Right hindlimb (tissue), 1 donor: Measurements from ENCODE around the gene EQTN.

Experiments used
- DNase-seq: peaks from one replicate; pipeline ENCODE4 v3.0.0-alpha.2; 2018

Gene EQTN

GRCh38 chr9:27297050-27297449 is at the start of gene EQTN:
Gene EQTN, minus strand, starts transcription at chr9:27297150. Its CDS starts 95 bp downstream, at chr9:27297055.
- no peak for DNase-seq

DNA sequence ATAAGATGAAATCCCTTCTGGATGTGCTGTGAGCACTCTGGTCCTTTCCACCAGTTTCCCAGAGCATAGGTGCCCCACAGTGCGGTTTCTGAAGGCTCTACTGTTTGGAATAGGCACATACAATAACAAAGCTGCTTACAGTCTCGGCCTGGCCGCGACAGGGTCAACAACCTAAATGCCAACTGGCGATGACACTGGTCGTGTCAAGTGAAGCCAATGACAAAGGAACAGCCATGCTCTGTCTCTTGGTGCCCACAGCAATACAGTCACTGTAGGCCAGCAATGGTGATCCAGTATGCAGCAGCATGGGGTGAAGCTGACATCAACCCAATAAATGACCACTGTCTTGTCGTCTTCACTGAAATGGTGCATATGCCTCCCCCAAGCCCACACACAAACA is 47.8 kb upstream of the EQTN start:
- no peak for DNase-seq

DNA sequence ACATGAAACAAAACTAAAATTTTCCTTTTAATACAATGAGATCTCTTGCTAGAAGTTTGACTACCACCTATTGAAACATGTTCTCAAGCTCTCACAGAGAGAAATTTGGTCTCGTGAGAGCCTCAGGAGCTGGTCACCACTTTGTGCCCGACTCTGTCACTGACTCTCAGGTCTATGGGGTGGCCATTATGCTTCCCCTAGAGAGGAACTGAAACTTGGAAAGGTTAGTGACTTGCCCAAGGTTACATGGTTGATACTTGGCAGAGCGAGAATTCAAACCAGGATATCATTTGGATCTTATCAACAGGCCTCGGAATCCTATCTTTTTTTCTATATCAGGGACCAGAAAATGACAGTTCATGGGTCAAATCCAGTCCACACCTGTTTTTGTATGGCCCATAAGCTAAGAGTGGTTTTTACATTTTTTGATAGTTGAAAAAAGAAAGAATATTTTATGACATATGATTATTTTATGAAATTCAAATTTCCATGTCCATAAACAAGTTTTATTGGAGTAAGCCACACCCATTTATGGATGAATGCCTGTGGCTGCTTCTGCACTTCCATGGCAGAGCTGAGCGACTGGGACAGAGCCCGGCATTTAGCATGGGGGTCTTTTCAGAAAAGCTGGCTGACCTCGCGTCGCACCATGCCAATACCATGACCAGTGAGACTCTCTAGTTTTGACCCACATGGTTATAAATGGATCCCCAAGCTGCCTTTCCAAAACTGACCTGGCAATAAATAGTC is 44.8 kb upstream of the EQTN start:
- DNase-seq = no peak

- DNase-seq = no peak
These were observed 44.1 kb upstream of the EQTN start for GRCh38 chr9:27340961-27341511.

DNA sequence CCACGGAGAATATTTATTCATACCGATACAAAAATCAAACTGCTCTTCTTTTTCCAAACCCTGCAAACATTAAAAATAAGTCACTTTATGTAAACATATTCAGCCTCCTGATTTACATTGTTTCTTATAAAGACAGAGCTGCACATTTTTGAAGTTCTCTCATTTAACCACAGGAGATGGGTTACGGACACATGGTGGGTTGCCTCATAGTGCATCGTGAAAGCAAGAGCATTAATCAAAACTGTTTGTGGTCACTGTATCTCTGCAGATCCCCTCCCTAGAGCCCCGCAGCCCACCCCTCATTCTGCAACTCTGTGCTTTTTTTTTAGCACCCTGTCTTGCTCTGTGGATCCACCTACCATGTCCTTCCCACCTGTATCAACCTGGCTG is 43.3 kb upstream of the EQTN start:
- no peak for DNase-seq

DNA sequence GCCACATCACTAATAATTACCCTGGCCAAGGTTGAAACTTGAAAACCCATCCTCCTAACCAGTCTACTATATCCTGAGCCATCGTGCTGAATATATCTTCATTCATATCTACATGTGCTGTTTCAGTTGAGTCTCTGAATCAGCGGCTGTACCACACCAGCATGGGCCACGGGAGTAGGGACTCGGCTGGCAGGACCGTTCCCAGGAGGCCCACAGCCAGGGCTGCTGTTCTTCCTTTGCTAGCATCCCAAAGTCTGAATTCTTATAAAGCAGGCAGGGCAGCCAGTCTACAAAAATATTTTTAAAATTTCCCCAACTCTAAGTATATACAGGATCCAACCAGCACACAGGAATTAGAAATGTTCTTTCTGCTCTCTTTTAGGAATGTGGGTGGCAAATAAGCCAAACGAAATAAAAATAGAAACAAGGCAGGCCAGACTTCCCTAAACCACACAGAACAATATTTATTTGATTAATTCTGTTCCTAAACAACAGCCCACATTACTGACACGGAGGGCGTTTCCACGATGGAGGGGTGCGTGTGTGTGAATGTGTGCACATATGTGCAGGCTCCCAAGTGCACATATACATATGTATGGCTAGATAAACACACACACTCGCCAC is 42.8 kb upstream of the EQTN start:
- no peak for DNase-seq

DNA sequence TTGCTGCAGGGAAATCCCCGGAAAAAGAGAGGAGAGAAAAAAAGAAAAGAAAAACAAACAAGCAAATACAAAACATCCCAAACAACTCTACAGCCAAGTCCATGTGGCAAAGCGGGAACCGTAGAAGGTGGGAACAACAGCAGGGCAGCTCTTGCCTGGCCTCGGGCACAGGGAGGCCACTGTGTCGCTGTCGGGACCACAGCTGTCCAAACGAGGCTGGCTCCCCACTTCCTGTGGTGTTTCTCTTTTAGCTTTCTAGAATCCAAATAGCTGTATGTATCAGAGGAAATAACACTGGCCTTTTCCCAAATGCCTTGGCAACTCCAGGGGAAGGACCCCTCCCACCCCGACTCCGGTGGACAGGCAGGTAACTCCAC is 41.6 kb upstream of the EQTN start:
- no peak for DNase-seq

DNA sequence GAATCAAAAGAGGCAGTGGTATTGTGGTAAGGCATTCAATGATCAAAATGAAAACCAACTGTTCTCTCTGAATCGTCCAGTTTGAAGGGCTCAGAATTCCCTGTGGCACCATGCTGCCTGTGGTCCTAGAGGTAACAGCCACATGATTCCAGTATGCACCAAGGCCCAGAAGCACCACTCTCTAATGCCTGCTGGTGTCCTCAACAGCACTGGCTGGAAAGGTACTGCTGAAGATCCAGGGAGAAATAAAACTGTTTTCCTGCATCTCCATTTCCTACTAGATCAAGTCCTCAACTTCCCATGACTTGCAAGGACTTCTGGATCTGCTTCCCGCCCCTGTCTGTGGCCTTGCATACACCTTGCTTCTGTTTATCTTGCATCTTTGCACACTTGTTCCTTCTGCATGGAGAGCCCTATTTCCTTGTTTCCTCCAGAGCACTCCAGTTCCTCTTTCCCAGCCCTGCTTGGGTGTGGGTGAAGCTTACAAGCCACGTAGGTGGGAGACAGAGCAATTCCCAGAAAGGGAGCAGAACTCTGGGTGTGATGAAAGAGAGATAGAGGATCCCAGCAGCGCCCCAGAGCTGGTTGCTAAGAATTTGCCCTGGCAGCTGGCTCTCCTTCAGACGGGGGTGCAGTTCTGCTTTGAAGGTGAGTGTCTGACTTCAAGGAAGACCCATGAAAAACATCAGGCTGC is 41.0 kb upstream of the EQTN start:
- DNase-seq = no peak

DNA sequence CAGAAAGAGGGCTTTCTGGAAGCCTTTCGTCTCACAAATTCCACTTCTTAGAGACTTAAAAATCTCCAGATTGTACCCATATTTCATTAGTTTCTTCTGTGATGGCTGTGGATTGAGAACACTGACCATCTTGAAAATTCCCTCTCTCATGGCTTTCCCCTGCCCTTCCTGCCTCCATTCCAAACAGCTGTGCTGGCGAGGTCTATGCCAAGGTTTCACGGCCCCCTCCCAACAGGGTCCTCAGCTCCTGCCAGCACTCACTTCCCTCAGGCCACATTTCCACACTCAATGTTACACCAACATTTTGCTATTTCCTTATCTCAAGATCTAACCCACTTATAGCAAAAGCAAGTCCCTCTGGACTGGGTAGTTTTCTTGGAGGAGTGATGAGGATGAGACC is 40.3 kb upstream of the EQTN start:
- no peak for DNase-seq

- DNase-seq = no peak
These were observed 39.9 kb upstream of the EQTN start for GRCh38 chr9:27336829-27337228.

GRCh38 chr9:27336126-27336525 is 39.2 kb upstream of the EQTN start:
- DNase-seq = no peak

- DNase-seq = no peak
These were observed 38.1 kb upstream of the EQTN start for GRCh38 chr9:27335075-27335474.

GRCh38 chr9:27333241-27334052 is 36.5 kb upstream of the EQTN start:
- peak; percentile 78 for DNase-seq

DNA sequence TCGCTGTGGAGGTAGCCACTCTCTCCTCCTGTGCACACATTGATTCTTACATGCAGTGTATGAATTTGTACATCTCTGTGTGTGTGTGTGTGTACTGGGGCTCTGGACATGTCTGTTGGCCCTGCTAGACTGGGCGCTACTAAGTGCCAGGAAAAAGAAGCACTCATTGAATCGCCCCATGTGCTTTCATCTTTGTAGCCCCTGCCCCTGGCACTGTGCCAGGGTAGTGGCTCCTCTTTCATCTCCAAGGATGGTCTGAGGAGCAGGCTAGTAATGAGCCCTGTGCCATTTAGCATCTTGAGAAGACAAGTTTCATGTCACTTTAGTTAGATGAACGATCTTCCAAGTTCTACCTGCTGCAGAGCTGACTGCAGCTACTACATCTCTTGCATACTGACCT is 34.4 kb upstream of the EQTN start:
- DNase-seq = no peak

DNA sequence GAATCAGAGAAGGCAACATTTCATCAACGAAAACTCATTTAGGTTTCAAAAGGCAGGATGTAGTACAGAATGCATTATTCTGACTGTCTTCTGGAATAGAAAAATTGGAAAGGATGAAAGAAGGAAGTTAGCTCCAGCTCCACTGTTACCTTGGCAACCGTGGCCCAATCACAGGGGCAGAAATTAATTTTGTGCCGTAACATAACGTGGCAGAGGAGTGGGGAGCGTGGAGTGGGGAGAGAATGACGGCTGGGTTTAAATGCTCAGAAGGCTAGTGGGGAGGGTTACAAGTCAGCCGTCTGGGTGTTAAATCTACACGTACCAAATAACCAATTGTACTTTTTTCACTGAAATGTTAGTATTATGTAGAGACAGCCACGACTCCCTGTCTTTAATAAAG is 32.3 kb upstream of the EQTN start:
- no peak for DNase-seq

DNA sequence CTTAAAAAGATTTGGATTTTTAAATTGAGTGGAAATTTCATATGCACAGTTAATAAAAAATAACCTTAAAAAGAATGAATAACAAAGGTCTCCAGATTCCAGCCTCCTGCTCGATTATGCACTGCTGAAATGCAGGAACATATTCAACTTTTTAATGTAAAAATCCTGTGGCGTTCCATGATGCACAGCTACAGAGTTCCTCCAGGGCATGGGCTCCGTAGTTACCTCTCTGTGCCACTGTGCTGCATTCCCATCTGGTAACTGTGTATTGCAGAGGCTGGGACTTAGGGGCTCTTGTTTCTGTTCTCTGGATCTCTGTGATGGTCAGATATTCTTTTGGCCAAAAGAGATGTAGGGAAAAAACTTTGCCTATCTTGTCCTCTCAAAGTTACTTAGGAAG is 31.5 kb upstream of the EQTN start:
- no peak for DNase-seq

DNA sequence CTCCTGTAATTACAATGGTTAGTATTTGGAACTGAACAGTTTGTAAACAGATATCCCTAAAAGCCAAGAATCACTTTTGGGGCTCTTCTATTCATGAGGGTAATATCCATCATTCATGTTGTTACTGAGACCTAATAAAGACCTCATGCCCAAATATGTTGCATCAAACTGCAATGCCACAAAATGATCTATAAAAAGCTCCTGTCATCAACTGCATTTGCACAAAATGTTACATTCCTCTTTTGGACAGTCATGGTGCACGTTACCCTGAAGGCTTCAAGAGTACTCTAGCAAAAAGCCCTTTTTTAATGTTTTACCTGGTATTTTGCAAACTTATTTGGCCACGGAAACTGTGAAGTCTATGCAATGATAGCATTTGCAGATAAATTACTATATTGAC is 14.2 kb upstream of the EQTN start:
- no peak for DNase-seq

DNA sequence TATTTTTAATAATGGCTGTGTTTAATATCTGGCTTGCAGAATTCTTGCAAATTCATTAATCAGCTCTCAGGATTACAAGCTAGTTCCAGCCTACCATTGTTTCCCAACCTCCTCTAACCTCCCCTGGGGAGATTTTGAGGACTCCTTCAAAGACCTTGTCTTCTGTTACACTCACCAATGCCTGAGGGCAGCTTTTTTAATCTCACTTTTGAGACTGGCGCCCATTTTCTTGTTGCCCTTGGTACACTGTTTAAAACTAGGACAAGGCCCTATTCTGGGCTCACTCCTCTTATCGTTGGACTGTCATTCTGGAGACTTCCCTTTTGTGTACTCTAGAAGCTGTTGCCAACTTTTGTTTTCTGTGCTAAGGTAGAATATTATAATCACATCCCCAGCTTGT is 13.6 kb upstream of the EQTN start:
- DNase-seq = no peak

DNA sequence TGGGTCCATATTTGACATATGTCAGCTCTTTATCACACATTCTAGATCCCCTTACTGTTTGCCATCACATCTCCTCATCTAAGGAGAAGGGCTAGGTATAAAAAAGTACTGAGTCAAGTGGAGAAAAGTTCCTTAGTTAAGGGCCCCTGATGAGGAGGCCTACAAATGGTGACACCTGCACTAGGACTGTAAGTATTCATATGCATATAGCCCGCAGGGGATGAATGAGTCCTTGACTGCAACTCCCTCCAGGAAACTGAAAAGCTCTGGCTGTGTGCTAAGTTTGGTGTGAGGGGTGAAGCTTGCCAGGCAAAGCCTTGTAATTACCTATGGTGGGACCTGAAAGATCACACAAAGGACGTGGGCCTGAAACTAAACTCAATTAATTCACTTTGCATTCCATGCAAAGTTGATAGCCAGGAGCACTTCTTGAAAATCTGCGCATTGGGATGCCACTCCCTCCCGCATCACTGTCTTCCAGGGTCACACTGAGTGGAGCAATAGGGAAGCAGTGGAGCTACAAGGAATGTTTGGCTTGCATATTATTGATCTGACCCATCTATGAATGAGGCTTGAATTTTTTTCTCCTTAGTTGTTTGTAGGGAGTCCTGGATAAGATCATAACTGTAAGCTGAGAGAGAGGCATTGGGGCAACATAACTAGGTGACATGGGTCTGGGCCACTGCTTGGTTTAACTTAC is 11.9 kb upstream of the EQTN start:
- DNase-seq = no peak

DNA sequence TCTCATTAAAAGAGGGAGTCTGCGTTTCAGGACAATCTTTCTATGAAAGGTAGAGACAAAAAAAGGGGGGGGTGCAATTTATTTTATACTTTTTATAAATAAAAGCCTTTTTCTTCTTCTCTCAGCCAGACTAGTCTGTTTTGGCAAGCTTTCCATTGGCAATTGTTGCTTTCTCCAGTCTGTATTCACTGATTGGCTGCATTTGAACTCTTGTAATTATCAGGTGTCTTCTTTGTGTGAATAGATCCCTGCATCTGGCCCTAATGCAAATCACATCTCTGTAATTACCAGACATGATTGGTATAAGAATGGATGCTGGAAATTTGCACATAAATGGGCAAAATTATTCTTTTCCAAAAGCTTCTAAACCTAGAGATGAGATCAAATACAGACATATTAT is 7.6 kb upstream of the EQTN start:
- no peak for DNase-seq

DNA sequence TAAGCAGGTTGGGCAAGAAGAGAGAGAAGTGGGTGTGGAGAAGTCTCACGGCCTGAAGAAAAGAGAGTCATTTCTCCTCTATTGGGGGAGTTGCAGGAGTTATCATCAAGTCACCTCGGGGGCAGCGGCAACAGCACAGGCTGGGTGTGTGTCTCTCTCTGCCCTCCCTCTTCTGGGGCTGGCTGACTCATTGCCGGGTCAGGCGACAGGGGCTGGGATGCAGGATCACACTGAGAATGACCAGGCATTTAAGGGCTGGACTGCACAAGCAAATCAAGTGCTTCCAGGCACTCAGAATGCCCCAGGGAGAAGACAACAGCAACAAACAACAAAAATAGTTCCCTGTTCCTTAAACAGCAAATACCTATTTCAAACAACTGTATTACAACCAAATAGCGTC is 6.3 kb upstream of the EQTN start:
- no peak for DNase-seq

DNA sequence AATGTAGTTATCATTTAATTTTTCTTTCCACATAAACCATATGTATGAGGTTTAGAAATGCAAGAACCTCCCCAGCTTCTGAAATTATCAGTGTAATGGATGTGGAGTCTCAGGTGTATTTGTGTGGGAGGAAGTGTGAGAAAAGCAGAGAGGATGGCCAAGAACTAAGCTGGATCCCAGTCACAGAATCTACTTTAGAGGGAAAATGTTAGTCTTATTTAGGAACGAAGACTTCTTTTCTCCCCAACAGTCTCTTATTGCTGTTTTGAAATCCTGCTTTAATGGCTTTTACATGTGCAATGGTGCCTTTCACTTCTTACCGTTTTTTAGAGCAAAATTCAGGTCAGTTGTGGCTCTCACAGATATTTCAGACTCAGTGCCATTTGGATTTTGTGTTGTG is 3.0 kb downstream of the EQTN start:
- peak; percentile 42 for DNase-seq
